GM20000 (cell line): ENCODE measurements around the gene ZKSCAN4.

Experiments
- DNase-seq: peaks from one replicate; pipeline ENCODE4 v3.0.0; 2012; ENCODE audit warnings: low spot score
- TF ChIP-seq, protein P1 (sequence below): IDR thresholded peaks from 2 replicates; pipeline ENCODE4 v1.5.1; 2012; ENCODE audit warnings: mild to moderate bottlenecking, control low read depth; ENCODE audit errors: extremely low read depth, missing control alignments

The ZKSCAN4 gene

GRCh38 chr6:28215425-28215824 is 36.6 kb downstream of the ZKSCAN4 start:
- TF ChIP-seq, protein P1, sequence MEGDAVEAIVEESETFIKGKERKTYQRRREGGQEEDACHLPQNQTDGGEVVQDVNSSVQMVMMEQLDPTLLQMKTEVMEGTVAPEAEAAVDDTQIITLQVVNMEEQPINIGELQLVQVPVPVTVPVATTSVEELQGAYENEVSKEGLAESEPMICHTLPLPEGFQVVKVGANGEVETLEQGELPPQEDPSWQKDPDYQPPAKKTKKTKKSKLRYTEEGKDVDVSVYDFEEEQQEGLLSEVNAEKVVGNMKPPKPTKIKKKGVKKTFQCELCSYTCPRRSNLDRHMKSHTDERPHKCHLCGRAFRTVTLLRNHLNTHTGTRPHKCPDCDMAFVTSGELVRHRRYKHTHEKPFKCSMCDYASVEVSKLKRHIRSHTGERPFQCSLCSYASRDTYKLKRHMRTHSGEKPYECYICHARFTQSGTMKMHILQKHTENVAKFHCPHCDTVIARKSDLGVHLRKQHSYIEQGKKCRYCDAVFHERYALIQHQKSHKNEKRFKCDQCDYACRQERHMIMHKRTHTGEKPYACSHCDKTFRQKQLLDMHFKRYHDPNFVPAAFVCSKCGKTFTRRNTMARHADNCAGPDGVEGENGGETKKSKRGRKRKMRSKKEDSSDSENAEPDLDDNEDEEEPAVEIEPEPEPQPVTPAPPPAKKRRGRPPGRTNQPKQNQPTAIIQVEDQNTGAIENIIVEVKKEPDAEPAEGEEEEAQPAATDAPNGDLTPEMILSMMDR, result no peak
- no peak for DNase-seq

DNA sequence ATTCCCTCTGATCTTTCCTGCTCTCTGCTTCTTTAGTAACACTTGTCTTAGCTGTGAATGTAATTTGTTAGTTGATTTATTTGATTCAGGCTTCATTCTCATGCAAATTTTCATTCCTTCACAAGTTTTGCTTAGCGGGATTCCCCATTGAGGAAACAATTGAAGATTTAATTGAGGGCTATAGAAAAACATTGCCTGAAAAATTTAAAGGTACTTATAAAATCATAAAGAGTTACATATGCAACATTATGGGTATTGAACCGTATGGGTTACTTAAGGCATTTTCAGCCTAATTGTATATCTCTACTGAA is 38.9 kb downstream of the ZKSCAN4 start:
- TF ChIP-seq, protein P1, result no peak
- DNase-seq, result no peak

GRCh38 chr6:28212510-28213212 is 39.4 kb downstream of the ZKSCAN4 start:
- TF ChIP-seq, protein P1, result peak; percentile 8
- DNase-seq, result peak; percentile 69

- no peak for DNase-seq
- TF ChIP-seq, protein P1, result no peak
Observed at GRCh38 chr6:28211840-28212509, 40.1 kb downstream of the ZKSCAN4 start.

DNA sequence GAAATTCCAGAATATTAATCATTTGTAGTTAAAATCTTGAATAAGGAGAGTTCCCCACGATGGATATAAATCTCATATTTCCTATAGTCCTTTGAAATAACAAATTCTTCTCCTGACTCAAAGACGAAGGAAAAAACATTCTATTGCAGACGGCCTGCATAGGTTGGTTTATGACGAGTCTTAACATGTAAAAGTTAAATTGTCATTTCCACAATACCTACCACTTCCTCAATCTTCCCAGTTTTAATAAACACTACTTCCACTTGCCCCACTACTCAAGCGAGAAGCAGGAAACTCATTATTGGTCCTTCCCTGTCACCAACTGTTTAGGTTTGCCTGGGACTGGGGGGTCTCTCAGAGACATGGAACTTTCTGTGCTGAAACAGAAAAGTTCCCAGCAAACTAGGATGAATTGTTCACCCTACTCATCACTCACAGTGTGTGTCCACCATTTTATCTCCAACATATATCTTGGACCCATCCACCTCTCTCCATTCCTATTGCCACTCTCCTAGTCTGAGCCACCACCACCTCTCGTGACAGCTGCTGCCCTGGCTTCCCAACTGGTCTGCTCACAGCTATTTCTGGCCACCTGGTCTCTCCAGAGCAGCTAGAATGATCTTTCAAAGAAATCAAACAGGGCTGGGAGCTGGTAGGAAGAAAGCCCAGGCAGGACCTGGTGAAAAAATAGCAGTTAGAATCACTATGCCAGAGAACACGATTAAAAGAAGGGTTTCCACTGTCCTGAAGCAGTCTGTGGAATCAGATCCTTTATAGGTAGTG is 42.1 kb downstream of the ZKSCAN4 start:
- TF ChIP-seq, protein P1, result no peak
- no peak for DNase-seq

GRCh38 chr6:28208111-28208659 is 43.9 kb downstream of the ZKSCAN4 start:
- DNase-seq, result no peak
- TF ChIP-seq, protein P1, result no peak

DNA sequence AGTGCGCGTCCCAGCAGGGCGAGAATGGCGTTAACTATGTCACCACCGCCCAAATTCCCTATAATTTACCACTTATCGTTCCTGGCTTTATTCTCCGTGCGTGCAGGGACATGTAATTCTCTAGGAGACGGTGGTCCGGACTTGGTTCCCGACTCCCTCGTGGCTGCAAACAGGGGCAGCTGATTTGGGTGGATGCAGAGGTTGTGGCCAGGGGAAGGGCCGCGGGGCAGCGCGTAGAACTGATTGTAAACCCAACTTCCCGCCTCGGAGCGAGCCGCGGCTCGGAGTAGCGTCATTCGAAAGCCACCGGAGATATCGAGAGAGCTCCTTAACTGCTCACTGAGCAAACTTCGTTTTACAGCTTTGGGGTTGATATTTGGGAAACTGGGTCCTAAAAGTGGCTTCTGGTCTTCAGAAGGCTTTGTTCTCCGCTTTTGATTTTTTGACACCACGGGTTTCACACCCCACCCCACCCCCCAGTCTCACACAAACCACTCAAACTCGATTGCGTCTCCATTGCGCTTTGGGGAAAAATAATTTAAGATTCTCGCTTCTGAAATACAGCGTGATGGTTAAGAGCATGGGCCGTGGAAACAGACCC is 44.5 kb downstream of the ZKSCAN4 start:
- TF ChIP-seq, protein P1, result no peak
- peak; percentile 63 for DNase-seq
